ENCODE results near the gene PLXNA2. TPM values are rescaled to one million over a fixed set of nuclear protein-coding genes. Genes with fewer than 3 reads are reported as not detected.

PLXNA2 gene
- total and polyA plus RNA-seq, 2 of the 4 experiments (the other 2 are of a cell fraction), result 0.72 to 1.1 TPM

GRCh38 chr1:208031316-208031931 lies 212.8 kb downstream of the PLXNA2 start:
- H4K8ac ChIP-seq (ENCODE audit: low read depth in 2 of 2, low read length in 2 of 2), result no peak overlapping the region
- H2AFZ ChIP-seq (replicated peaks; ENCODE audit: low read length, poor library complexity), result no peak overlapping the region
- no peak overlapping the region for H3K14ac ChIP-seq (replicated peaks; ENCODE audit: low read depth, low read length)
- no peaks in the 10 kb centered on the region for H4K20me1 ChIP-seq (ENCODE audit: insufficient read depth, low read length)
- no peak overlapping the region for H3K56ac ChIP-seq (ENCODE audit: extremely low read depth, insufficient read depth, low read length)
- H3K18ac ChIP-seq (ENCODE audit: low read depth, low read length), result no peak overlapping the region
- H3K9me1 ChIP-seq (ENCODE audit: insufficient read depth, low read length), result peaks cover 4% of the 10 kb centered on the region; the same call in 1 of the 2 replicates
- intact Hi-C loops (cut with micrococcal nuclease), result no loop called here
- no peaks in the 10 kb centered on the region for H3K79me1 ChIP-seq (ENCODE audit: low read depth in 1 of 2, low read length in 2 of 2)
- dilution Hi-C loops (cut with HindIII; ENCODE audit: low sequenced_read_pairs, unreplicated experiment), result no loop called here
- ATAC-seq (ENCODE audit: low read depth) (no peak), DNase-seq (no peak)
- 20% methylated on average over 1 of the region's 10 CpGs; no CpG with 5 or more reads in 1 of the 2 experiments for WGBS, 2 experiments (ENCODE audit: extremely low coverage in 2 of 2, insufficient read length in 1 of 2)
- H3K4me2 ChIP-seq (ENCODE audit: low read depth, low read length), result no peak overlapping the region
- H4K91ac ChIP-seq (ENCODE audit: insufficient read depth, low read depth, low read length), result no peak overlapping the region
- no peak overlapping the region for H3K23ac ChIP-seq (ENCODE audit: low read depth, low read length)
- POLR2A ChIA-PET (ENCODE audit: unreplicated experiment), result no interaction called here
- H3K9ac ChIP-seq (ENCODE audit: low read depth, low read length), result no peak overlapping the region
- in situ Hi-C loops (cut with MboI; ENCODE audit: low sequenced_read_pairs), result no loop called here
- no peak overlapping the region for H2AK5ac ChIP-seq (ENCODE audit: low read depth, low read length)
- H2BK5ac ChIP-seq (ENCODE audit: low read depth, low read length, poor library complexity, severe bottlenecking), result no peak overlapping the region
- no peaks in the 10 kb centered on the region for H3K36me3 ChIP-seq (ENCODE audit: control insufficient read depth, insufficient read depth, low read length)
- H3K4me3 ChIP-seq (ENCODE audit: insufficient read depth, low read depth, low read length), result no peak overlapping the region
- H4K5ac ChIP-seq (ENCODE audit: low read depth, low read length), result no peak overlapping the region
- H2BK120ac ChIP-seq (ENCODE audit: low read depth, low read length), result no peak overlapping the region
- H2BK15ac ChIP-seq (ENCODE audit: low read depth, low read length), result no peak overlapping the region
- no peak overlapping the region for H2AK9ac ChIP-seq (replicated peaks; ENCODE audit: low read depth, low read length, poor library complexity)
- BruUV-seq (replicated peaks), result no TSS peak
- peaks cover 5% of the 10 kb centered on the region; the same call in 1 of the 2 replicates for H3K4me1 ChIP-seq (ENCODE audit: control insufficient read depth, insufficient read depth, low read length)
- no peaks in the 10 kb centered on the region for H3K9me3 ChIP-seq (ENCODE audit: control insufficient read depth, insufficient read depth, low read length)
- CTCF ChIA-PET, result interaction anchor here (0.9 to 2.6 kb wide), 3 partner anchors 9 to 214 kb away, joined by 4 to 13 read pairs (median 5); no protein-coding TSS in a partner anchor
- TF ChIP-seq FOS (IDR thresholded peaks at IDR 0.05; ENCODE audit: low read depth, low read length) (no peak), BHLHE40 (IDR thresholded peaks at IDR 0.05; ENCODE audit: low read depth, low read length) (no peak), ELK1 (IDR thresholded peaks at IDR 0.05; ENCODE audit: borderline replicate concordance, low read depth, low read length) (no peak), CHD1 (IDR thresholded peaks at IDR 0.05; ENCODE audit: low read depth, low read length) (no peak), POLR2A (IDR thresholded peaks at IDR 0.05; ENCODE audit: low read depth, low read length) (no peak), NFE2L2 (IDR thresholded peaks at IDR 0.05; ENCODE audit: low read depth, low read length) (no peak), RCOR1 (IDR thresholded peaks at IDR 0.05; ENCODE audit: insufficient replicate concordance, low read length) (no peak), CEBPB (IDR thresholded peaks at IDR 0.05; ENCODE audit: low read depth, low read length) (no peak), MAZ (IDR thresholded peaks at IDR 0.05; ENCODE audit: borderline replicate concordance, low read depth, low read length) (no peak), SMC3 (IDR thresholded peaks at IDR 0.05; ENCODE audit: low read depth, low read length) (no peak), RAD21 (IDR thresholded peaks at IDR 0.05; ENCODE audit: low read length) (no peak), MAFK (IDR thresholded peaks at IDR 0.05; ENCODE audit: low read depth, low read length) (no peak), RFX5 (IDR thresholded peaks at IDR 0.05; ENCODE audit: low read depth, low read length) (no peak), MXI1 (IDR thresholded peaks at IDR 0.05; ENCODE audit: borderline replicate concordance, low read depth, low read length) (no peak)
- TF ChIP-seq, protein P1, sequence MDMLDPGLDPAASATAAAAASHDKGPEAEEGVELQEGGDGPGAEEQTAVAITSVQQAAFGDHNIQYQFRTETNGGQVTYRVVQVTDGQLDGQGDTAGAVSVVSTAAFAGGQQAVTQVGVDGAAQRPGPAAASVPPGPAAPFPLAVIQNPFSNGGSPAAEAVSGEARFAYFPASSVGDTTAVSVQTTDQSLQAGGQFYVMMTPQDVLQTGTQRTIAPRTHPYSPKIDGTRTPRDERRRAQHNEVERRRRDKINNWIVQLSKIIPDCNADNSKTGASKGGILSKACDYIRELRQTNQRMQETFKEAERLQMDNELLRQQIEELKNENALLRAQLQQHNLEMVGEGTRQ (IDR thresholded peaks at IDR 0.05; ENCODE audit: low read depth, low read length), result no peak
- H3K27ac ChIP-seq (ENCODE audit: insufficient read depth, low read length), result no peak overlapping the region
- H3K27me3 ChIP-seq (ENCODE audit: control insufficient read depth, insufficient read depth, low read length), result no peaks in the 10 kb centered on the region
- no peak overlapping the region for H2BK20ac ChIP-seq (ENCODE audit: low read depth, low read length)
- H3K4ac ChIP-seq (ENCODE audit: low read depth, low read length), result no peak overlapping the region
